Smooth muscle cell (in vitro differentiated cells): Measurements from ENCODE around the gene PRKCE. TPM values are rescaled to one million over a fixed set of nuclear protein-coding genes. Genes with fewer than 3 reads are reported as not detected.

Experiments used
- DNase-seq: peaks from one replicate; lab custom pipeline; 2025; ENCODE audit not compliant: unreplicated experiment; lab: John Stamatoyannopoulos, UW
- H2AFZ ChIP-seq: fragments of 200-600 bp; sonication (generic); 2 replicates; pipeline ENCODE4 v1.6.0; 2016; ENCODE audit warnings: antibody characterized with exemption, low read depth, mild to moderate bottlenecking
- H3F3A ChIP-seq: fragments of 200-600 bp; sonication (generic); 2 replicates; pipeline ENCODE4 v1.6.0; 2017; ENCODE audit warnings: antibody characterized with exemption, low read depth
- H3K27ac ChIP-seq: fragments of 200-600 bp; sonication (generic); 2 replicates; pipeline ENCODE4 v1.5.1; 2016; ENCODE audit warnings: low read depth, mild to moderate bottlenecking
- H3K27me3 ChIP-seq: fragments of 200-600 bp; sonication (generic); 2 replicates; pipeline ENCODE4 v1.6.1; 2016; ENCODE audit warnings: low read depth, mild to moderate bottlenecking
- H3K36me3 ChIP-seq: fragments of 200-600 bp; sonication (generic); 2 replicates; pipeline ENCODE4 v1.5.1; 2016; ENCODE audit warnings: low read depth
- H3K4me1 ChIP-seq: fragments of 200-600 bp; sonication (generic); 2 replicates; pipeline ENCODE4 v1.5.1; 2016; ENCODE audit warnings: low read depth
- H3K4me2 ChIP-seq: fragments of 200-600 bp; sonication (generic); 2 replicates; pipeline ENCODE4 v1.6.0; 2016; ENCODE audit warnings: mild to moderate bottlenecking
- H3K4me3 ChIP-seq: fragments of 200-600 bp; sonication (generic); 2 replicates; pipeline ENCODE4 v1.5.1; 2016; ENCODE audit warnings: mild to moderate bottlenecking
- H3K79me2 ChIP-seq: fragments of 200-600 bp; sonication (generic); 2 replicates; pipeline ENCODE4 v1.6.0; 2016; ENCODE audit warnings: low read depth, mild to moderate bottlenecking
- H3K9ac ChIP-seq: fragments of 200-600 bp; sonication (generic); 2 replicates; pipeline ENCODE4 v1.6.0; 2016; ENCODE audit warnings: low read depth
- H3K9me3 ChIP-seq: fragments of 200-600 bp; sonication (generic); replicated peaks from 2 replicates; pipeline ENCODE4 v1.5.1; 2016; ENCODE audit warnings: low read depth
- H4K20me1 ChIP-seq: fragments of 200-600 bp; sonication (generic); 2 replicates; pipeline ENCODE4 v1.6.0; 2016; ENCODE audit warnings: low read depth
- CTCF ChIP-seq: fragments of 200-600 bp; sonication (generic); IDR thresholded peaks from 2 replicates; pipeline ENCODE4 v1.5.1; 2017; ENCODE audit warnings: borderline replicate concordance, mild to moderate bottlenecking, antibody characterized with exemption; ENCODE audit not compliant: insufficient read depth, poor library complexity, severe bottlenecking
- WGBS: methylation state at CpG from one replicate; pipeline ENCODE4 v1.1.7; 2016; ENCODE audit warnings: low lambda C conversion rate; 5-methylcytosine and 5-hydroxymethylcytosine counted together
- polyA plus RNA-seq: library from polyadenylated mRNA; unstranded; fragments of >200 nt; fragmentation: Nextera tagmentation; extraction: Ambion mirVana; gene quantifications from 2 replicates; pipeline ENCODE4 v1.2.1, GENCODE V29; 2016
- total RNA-seq: library from RNA; depleted of rRNA; stranded (reverse); fragments of >200 nt; gene quantifications from 2 replicates; pipeline ENCODE4 v1.2.3, GENCODE V29; 2014

The PRKCE gene
- total and polyA plus RNA-seq, 2 experiments from 2014 or later, result 20.6 to 29.1 TPM

- peaks cover 7% of the 10 kb centered on the region for H3K79me2 ChIP-seq
- no peak overlapping the region for H3K4me2 ChIP-seq
- peak; percentile 87 for TF ChIP-seq CTCF
- no peaks in the 10 kb centered on the region for H3K27me3 ChIP-seq
- H3K9ac ChIP-seq, result no peak overlapping the region
- H2AFZ ChIP-seq, result no peak overlapping the region
- H3K9me3 ChIP-seq, result no peaks in the 10 kb centered on the region
- peaks cover 6% of the 10 kb centered on the region for H4K20me1 ChIP-seq
- H3F3A ChIP-seq, result no peaks in the 10 kb centered on the region
- no peak overlapping the region for H3K4me3 ChIP-seq
- no peak overlapping the region for H3K27ac ChIP-seq
- WGBS, result 71% methylated on average over 6 of the region's 6 CpGs
- DNase-seq, result no peak
- no peaks in the 10 kb centered on the region for H3K36me3 ChIP-seq
- no peaks in the 10 kb centered on the region for H3K4me1 ChIP-seq
Measured at GRCh38 chr2:45993476-45993991, 342.1 kb downstream of the PRKCE start.

GRCh38 chr2:45994060-45994459 is 342.6 kb downstream of the PRKCE start:
- H3K9me3 ChIP-seq, result no peaks in the 10 kb centered on the region
- H3K27me3 ChIP-seq, result no peaks in the 10 kb centered on the region
- no peak for TF ChIP-seq CTCF
- no peak overlapping the region for H3K9ac ChIP-seq
- no peaks in the 10 kb centered on the region for H3K36me3 ChIP-seq
- WGBS, result 98% methylated on average over 3 of the region's 3 CpGs
- H4K20me1 ChIP-seq, result peaks cover 6% of the 10 kb centered on the region
- H3K4me1 ChIP-seq, result no peaks in the 10 kb centered on the region
- no peaks in the 10 kb centered on the region for H3F3A ChIP-seq
- peaks cover 7% of the 10 kb centered on the region for H3K79me2 ChIP-seq
- no peak overlapping the region for H2AFZ ChIP-seq
- H3K27ac ChIP-seq, result no peak overlapping the region
- H3K4me2 ChIP-seq, result no peak overlapping the region
- no peak overlapping the region for H3K4me3 ChIP-seq
- no peak for DNase-seq

GRCh38 chr2:46000660-46001059 is 349.2 kb downstream of the PRKCE start:
- H3K27me3 ChIP-seq, result no peaks in the 10 kb centered on the region
- H3K9me3 ChIP-seq, result no peaks in the 10 kb centered on the region
- TF ChIP-seq CTCF, result no peak
- H3K4me3 ChIP-seq, result no peak overlapping the region
- no peak overlapping the region for H3K4me2 ChIP-seq
- peaks cover 4% of the 10 kb centered on the region for H3F3A ChIP-seq
- no peak for DNase-seq
- no peaks in the 10 kb centered on the region for H3K4me1 ChIP-seq
- peaks cover 6% of the 10 kb centered on the region for H4K20me1 ChIP-seq
- H3K27ac ChIP-seq, result peak overlapping the region; percentile 5
- H3K9ac ChIP-seq, result no peak overlapping the region
- H2AFZ ChIP-seq, result no peak overlapping the region
- H3K79me2 ChIP-seq, result peaks cover 7% of the 10 kb centered on the region
- peaks cover 2% of the 10 kb centered on the region for H3K36me3 ChIP-seq
- WGBS, result 91% methylated on average over 5 of the region's 5 CpGs

GRCh38 chr2:46001290-46001689 is 349.8 kb downstream of the PRKCE start:
- no peak for DNase-seq
- Histone ChIP-seq H3K79me2 (peaks cover 7% of the 10 kb centered on the region), H3F3A (peaks cover 4% of the 10 kb centered on the region), H3K27me3 (no peaks in the 10 kb centered on the region), H3K9me3 (no peaks in the 10 kb centered on the region), H3K9ac (no peak overlapping the region), H3K4me1 (no peaks in the 10 kb centered on the region), H2AFZ (no peak overlapping the region), H3K4me2 (no peak overlapping the region), H3K4me3 (no peak overlapping the region), H3K36me3 (peaks cover 2% of the 10 kb centered on the region), H3K27ac (peak overlapping the region; percentile 36), H4K20me1 (peaks cover 6% of the 10 kb centered on the region)
- 94% methylated on average over 7 of the region's 7 CpGs for WGBS
- no peak for TF ChIP-seq CTCF
